H9 (cell line): ENCODE data around the gene PSMD6. TPM values are rescaled to one million over a fixed set of nuclear protein-coding genes. Genes with fewer than 3 reads are reported as not detected.
A peak's percentile ranks its signal among the peaks of the same experiment; 100 is the strongest.

Experiments
- DNase-seq: peaks from one replicate; pipeline ENCODE4 v3.0.0-alpha.2; 2017
- H2AFZ ChIP-seq: one replicate; pipeline ENCODE4 v1.6.1; 2013; ENCODE audit warnings: mild to moderate bottlenecking, low read length, control low read depth, moderate library complexity
- H2AK5ac ChIP-seq: 2 replicates; pipeline ENCODE4 v1.6.1; 2013; ENCODE audit warnings: low read length, control low read depth, mixed read lengths; ENCODE audit not compliant: insufficient read length
- H2BK120ac ChIP-seq: one replicate; pipeline ENCODE4 v1.6.1; 2013; ENCODE audit warnings: low read depth, mild to moderate bottlenecking, low read length, control low read depth, inconsistent platforms; ENCODE audit not compliant: poor library complexity, severe bottlenecking
- H2BK12ac ChIP-seq: 2 replicates; pipeline ENCODE4 v1.6.1; 2013; ENCODE audit warnings: low read length, control low read depth, mixed read lengths, low read depth; ENCODE audit not compliant: insufficient read length
- H2BK15ac ChIP-seq: 2 replicates; pipeline ENCODE4 v1.6.1; 2013; ENCODE audit warnings: low read depth, low read length, control low read depth
- H2BK20ac ChIP-seq: one replicate; pipeline ENCODE4 v1.6.1; 2013; ENCODE audit warnings: low read depth, mild to moderate bottlenecking, low read length, control low read depth, inconsistent platforms; ENCODE audit not compliant: poor library complexity, severe bottlenecking
- H2BK5ac ChIP-seq: 2 replicates; pipeline ENCODE4 v1.6.1; 2013; ENCODE audit warnings: low read length, control low read depth, mixed read lengths; ENCODE audit not compliant: insufficient read length
- H3K14ac ChIP-seq: 2 replicates; pipeline ENCODE4 v1.6.1; 2013; ENCODE audit warnings: low read length, control low read depth; ENCODE audit not compliant: insufficient read depth
- H3K18ac ChIP-seq: 2 replicates; pipeline ENCODE4 v1.6.1; 2013; ENCODE audit warnings: low read depth, mild to moderate bottlenecking, mixed read lengths, low read length, control low read depth; ENCODE audit not compliant: insufficient read length
- H3K23ac ChIP-seq: 2 replicates; pipeline ENCODE4 v1.6.1; 2013; ENCODE audit warnings: low read length, control low read depth, mixed read lengths, low read depth; ENCODE audit not compliant: insufficient read length
- H3K23me2 ChIP-seq: 2 replicates; pipeline ENCODE4 v1.6.1; 2013; ENCODE audit warnings: low read depth, mild to moderate bottlenecking, mixed read lengths, low read length, control low read depth; ENCODE audit not compliant: insufficient read length, poor library complexity, severe bottlenecking
- H3K27ac ChIP-seq: 2 replicates; pipeline ENCODE4 v1.5.1; 2013; ENCODE audit warnings: low read length, control low read depth, mixed read lengths, low read depth; ENCODE audit not compliant: insufficient read length
- H3K27me3 ChIP-seq: 2 replicates; pipeline ENCODE4 v1.6.1; 2013; ENCODE audit warnings: low read length, control low read depth, inconsistent platforms; ENCODE audit not compliant: insufficient read depth
- H3K4ac ChIP-seq: 2 replicates; pipeline ENCODE4 v1.6.1; 2013; ENCODE audit warnings: low read depth, mild to moderate bottlenecking, control low read depth, inconsistent platforms, low read length, moderate library complexity
- H3K4me1 ChIP-seq: 2 replicates; pipeline ENCODE4 v1.6.1; 2013; ENCODE audit warnings: low read length, control low read depth, inconsistent platforms; ENCODE audit not compliant: insufficient read depth
- H3K4me2 ChIP-seq: 2 replicates; pipeline ENCODE4 v1.6.1; 2013; ENCODE audit warnings: low read length, control low read depth, mixed read lengths; ENCODE audit not compliant: insufficient read length, insufficient read depth
- H3K56ac ChIP-seq: 2 replicates; pipeline ENCODE4 v1.6.1; 2013; ENCODE audit warnings: low read depth, mild to moderate bottlenecking, mixed read lengths, low read length, control low read depth; ENCODE audit not compliant: insufficient read length
- H3K79me1 ChIP-seq: 2 replicates; pipeline ENCODE4 v1.6.1; 2013; ENCODE audit warnings: low read depth, mild to moderate bottlenecking, moderate library complexity, low read length, control low read depth, inconsistent platforms; ENCODE audit not compliant: insufficient read depth, poor library complexity, severe bottlenecking
- H3K79me2 ChIP-seq: 2 replicates; pipeline ENCODE4 v1.6.1; 2013; ENCODE audit warnings: low read length, control low read depth, inconsistent platforms; ENCODE audit not compliant: insufficient read depth
- H3K9ac ChIP-seq: 2 replicates; pipeline ENCODE4 v1.6.1; 2013; ENCODE audit warnings: low read length, control low read depth, mixed read lengths; ENCODE audit not compliant: insufficient read length; ENCODE audit errors: extremely low read depth
- H3K9me3 ChIP-seq: one replicate; pipeline ENCODE4 v1.6.1; 2013; ENCODE audit warnings: low read depth, low read length, inconsistent platforms; ENCODE audit not compliant: control insufficient read depth
- H3T11ph ChIP-seq: one replicate; pipeline ENCODE4 v1.6.1; 2013; ENCODE audit warnings: mild to moderate bottlenecking, low read length, control low read depth, inconsistent platforms
- H4K20me1 ChIP-seq: one replicate; pipeline ENCODE4 v1.6.1; 2013; ENCODE audit not compliant: control insufficient read depth, insufficient read length, insufficient read depth
- H4K5ac ChIP-seq: 2 replicates; pipeline ENCODE4 v1.6.1; 2013; ENCODE audit warnings: low read depth, mild to moderate bottlenecking, mixed read lengths, low read length, control low read depth; ENCODE audit not compliant: insufficient read length
- H4K8ac ChIP-seq: replicated peaks from 2 replicates; pipeline ENCODE4 v1.6.1; 2013; ENCODE audit warnings: low read length, control low read depth, mixed read lengths, low read depth; ENCODE audit not compliant: insufficient read length
- H4K91ac ChIP-seq: 2 replicates; pipeline ENCODE4 v1.6.1; 2013; ENCODE audit warnings: low read depth, mild to moderate bottlenecking, moderate library complexity, mixed read lengths, low read length, control low read depth; ENCODE audit not compliant: insufficient read length
- H3K27ac Mint-ChIP-seq, 3 experiments: 2 replicates in 2 of 3; 3 replicates in 1 of 3; pipeline ENCODE4 v1.8.0; 2020 to 2021; ENCODE audit warnings: mixed read lengths in 3 of 3, mild to moderate bottlenecking in 1 of 3, moderate library complexity in 1 of 3
- H3K27me3 Mint-ChIP-seq: 2 replicates; pipeline ENCODE4 v1.8.0; 2021; ENCODE audit warnings: low read depth, mild to moderate bottlenecking, moderate library complexity, mixed read lengths
- H3K36me3 Mint-ChIP-seq, 3 experiments: 2 replicates in 2 of 3; 3 replicates in 1 of 3; pipeline ENCODE4 v1.8.0; 2020 to 2021; ENCODE audit warnings: low read depth in 3 of 3, mixed read lengths in 3 of 3; ENCODE audit not compliant: insufficient read depth in 1 of 3
- H3K4me1 Mint-ChIP-seq, 2 experiments: 2 replicates each; pipeline ENCODE4 v1.8.0; 2020; ENCODE audit warnings: mixed read lengths in 2 of 2
- H3K4me3 Mint-ChIP-seq, 2 experiments: 2 replicates in 1 of 2; 3 replicates in 1 of 2; pipeline ENCODE4 v1.8.0; 2020 to 2021; ENCODE audit warnings: mild to moderate bottlenecking in 2 of 2, mixed read lengths in 2 of 2, moderate library complexity in 1 of 2
- H3K9me3 Mint-ChIP-seq, 2 experiments: 2 replicates in 1 of 2; 3 replicates in 1 of 2; pipeline ENCODE4 v1.8.0; 2020; ENCODE audit warnings: mild to moderate bottlenecking in 2 of 2, mixed read lengths in 2 of 2, moderate library complexity in 1 of 2
- CTCF ChIP-seq: fragments of 200-600 bp; sonication (generic); conservative IDR thresholded peaks from 3 replicates; pipeline ENCODE4 v1.8.0; 2021; ENCODE audit warnings: antibody characterized with exemption, mild to moderate bottlenecking
- WGBS: extraction: QIAGEN DNeasy Blood & Tissue Kit; methylation state at CpG from one replicate; pipeline ENCODE4 v1.1.7; 2013; ENCODE audit warnings: missing lambda C conversion rate, low lambda C conversion rate, mixed read lengths; ENCODE audit not compliant: insufficient read length; ENCODE audit errors: extremely low coverage; 5-methylcytosine and 5-hydroxymethylcytosine counted together
- total RNA-seq: library from RNA; stranded (reverse); gene quantifications from 2 replicates; pipeline ENCODE4 v1.2.1, GENCODE V29; 2021

The PSMD6 gene
- total RNA-seq, 1 experiment from 2014 or later, result 112 TPM

- Histone ChIP-seq H2BK12ac (no peak overlapping the region), H3K18ac (no peak overlapping the region), H2BK5ac (no peak overlapping the region), H4K8ac (no peak overlapping the region), H3K9me3 (no peaks in the 10 kb centered on the region), H3K4ac (no peak overlapping the region), H3K14ac (no peak overlapping the region), H3K27ac (no peak overlapping the region), H2BK120ac (no peak overlapping the region), H3K79me1 (peaks cover 2% of the 10 kb centered on the region), H4K91ac (no peak overlapping the region), H3T11ph (no peak overlapping the region), H3K23ac (no peak overlapping the region), H2BK20ac (no peak overlapping the region), H2BK15ac (no peak overlapping the region), H3K9ac (no peak overlapping the region), H2AK5ac (no peak overlapping the region), H3K4me1 (no peaks in the 10 kb centered on the region), H3K23me2 (no peaks in the 10 kb centered on the region), H3K56ac (no peak overlapping the region), H3K4me2 (no peak overlapping the region), H4K5ac (no peak overlapping the region), H3K79me2 (no peaks in the 10 kb centered on the region), H2AFZ (no peak overlapping the region), H4K20me1 (no peaks in the 10 kb centered on the region), H3K27me3 (no peaks in the 10 kb centered on the region)
- no peak for TF ChIP-seq CTCF
- DNase-seq, result no peak
- Mint-ChIP-seq H3K27ac (peak overlapping the region in 1 of 3 experiments; percentile 71; a peak in 1 of 7 replicates), H3K36me3 (peaks cover 1 to 14% (median 12%) of the 10 kb centered on the region in 3 experiments; a peak in 6 of 7 replicates), H3K4me3 (no peak overlapping the region), H3K27me3 (no peaks in the 10 kb centered on the region), H3K9me3 (no peaks in the 10 kb centered on the region), H3K4me1 (peaks cover 0 to 4% of the 10 kb centered on the region in 2 experiments; a peak in 1 of 4 replicates)
- no CpG with 5 or more reads among the region's 12 CpGs for WGBS
Observed at GRCh38 chr3:63979093-63979885, 44.0 kb downstream of the PSMD6 start.
